Measurements from ENCODE around the gene ASIC2.

- TF ChIP-seq CTCF (IDR thresholded peaks at IDR 0.05) (peak; percentile 92), REST (IDR thresholded peaks at IDR 0.05; ENCODE audit: insufficient read depth in 1 of 2, low read depth in 2 of 2, low read length in 1 of 2) (no peak), SIN3A (IDR thresholded peaks at IDR 0.05; ENCODE audit: borderline replicate concordance, insufficient read depth, low read depth, low read length) (no peak), POLR2AphosphoS5 (IDR thresholded peaks at IDR 0.05; ENCODE audit: low read depth, low read length) (no peak), TCF7L2 (IDR thresholded peaks at IDR 0.05; ENCODE audit: low read depth, low read length) (no peak)
These were observed 294.8 kb downstream of the ASIC2 start for GRCh38 chr17:32998111-32998886.

All from Panc1 (cell line).